A549 treated with ZK216348 at 1 μM for 4 hours (cell line): ENCODE measurements around the gene CCDC136. TPM values are rescaled to one million over a fixed set of nuclear protein-coding genes. Genes with fewer than 3 reads are reported as not detected.

Experiments
- total RNA-seq: library from RNA; stranded (reverse); fragments of 200-300 nt; extraction: Qiagen RNA extraction; gene quantifications from 5 replicates; pipeline ENCODE4 v1.2.3, GENCODE V29; 2022; ENCODE audit warnings: low read depth

The CCDC136 gene
- total RNA-seq: 1.7 to 3.6 TPM (median 2.1 TPM) in 5 replicates

DNA sequence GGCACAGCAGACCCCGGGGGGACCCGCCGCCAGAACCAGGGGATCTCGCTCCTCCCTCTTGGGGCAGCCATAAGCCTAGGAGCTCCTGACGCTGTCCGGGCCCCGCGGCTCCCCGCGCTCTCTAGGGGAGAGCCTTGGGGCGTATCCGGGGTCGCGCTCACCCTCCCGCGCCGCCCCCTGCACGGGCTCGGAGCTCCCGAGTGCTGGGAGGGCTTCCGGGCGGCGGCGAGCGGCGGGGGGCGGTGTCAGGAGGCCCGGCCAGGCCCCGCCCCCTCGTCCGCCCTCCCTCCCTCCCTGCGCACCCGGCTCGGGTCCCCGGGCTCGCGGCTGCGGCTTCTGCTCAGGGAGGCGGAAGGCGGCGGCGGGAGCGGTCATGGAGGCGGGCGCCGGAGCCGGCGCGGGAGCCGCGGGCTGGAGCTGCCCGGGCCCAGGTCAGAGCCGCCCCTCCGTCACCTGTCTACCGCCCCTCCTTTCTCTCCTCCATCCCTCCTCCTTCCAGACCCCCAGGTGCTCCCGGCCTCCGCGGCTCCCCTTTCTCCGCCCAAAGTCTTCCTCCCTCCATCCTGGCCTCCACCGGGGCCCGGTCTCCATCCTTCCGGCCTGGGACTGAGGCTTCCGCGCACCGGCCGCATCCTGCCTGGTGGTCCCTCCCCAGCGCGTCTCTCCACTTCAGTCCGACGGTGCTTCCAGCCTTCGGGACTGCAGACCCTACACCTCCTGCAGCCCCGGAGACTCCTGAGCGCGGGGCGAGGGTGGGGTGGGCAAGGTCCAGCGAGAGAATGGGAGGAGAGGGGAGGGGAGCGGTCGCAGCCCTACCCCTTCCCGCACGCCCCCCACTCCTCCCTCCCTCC is at the start of gene CCDC136:
TSS of gene CCDC136 (plus strand) at position 848 of the 851 bp plus-strand sequence. CDS start 444 bp downstream, outside the sequence.

GRCh38 chr7:128775744-128776474 is 15.9 kb upstream of the CCDC136 start, which contains the start of gene OPN1SW:
Gene OPN1SW, minus strand, starts transcription at chr7:128775794. Its CDS starts 13 bp downstream, at chr7:128775781.

GRCh38 chr7:128830231-128831177 is 38.7 kb downstream of the CCDC136 start, which contains the start of gene FLNC:
Gene FLNC, plus strand, starts transcription at chr7:128830406. Its CDS starts 232 bp downstream, at chr7:128830638.

DNA sequence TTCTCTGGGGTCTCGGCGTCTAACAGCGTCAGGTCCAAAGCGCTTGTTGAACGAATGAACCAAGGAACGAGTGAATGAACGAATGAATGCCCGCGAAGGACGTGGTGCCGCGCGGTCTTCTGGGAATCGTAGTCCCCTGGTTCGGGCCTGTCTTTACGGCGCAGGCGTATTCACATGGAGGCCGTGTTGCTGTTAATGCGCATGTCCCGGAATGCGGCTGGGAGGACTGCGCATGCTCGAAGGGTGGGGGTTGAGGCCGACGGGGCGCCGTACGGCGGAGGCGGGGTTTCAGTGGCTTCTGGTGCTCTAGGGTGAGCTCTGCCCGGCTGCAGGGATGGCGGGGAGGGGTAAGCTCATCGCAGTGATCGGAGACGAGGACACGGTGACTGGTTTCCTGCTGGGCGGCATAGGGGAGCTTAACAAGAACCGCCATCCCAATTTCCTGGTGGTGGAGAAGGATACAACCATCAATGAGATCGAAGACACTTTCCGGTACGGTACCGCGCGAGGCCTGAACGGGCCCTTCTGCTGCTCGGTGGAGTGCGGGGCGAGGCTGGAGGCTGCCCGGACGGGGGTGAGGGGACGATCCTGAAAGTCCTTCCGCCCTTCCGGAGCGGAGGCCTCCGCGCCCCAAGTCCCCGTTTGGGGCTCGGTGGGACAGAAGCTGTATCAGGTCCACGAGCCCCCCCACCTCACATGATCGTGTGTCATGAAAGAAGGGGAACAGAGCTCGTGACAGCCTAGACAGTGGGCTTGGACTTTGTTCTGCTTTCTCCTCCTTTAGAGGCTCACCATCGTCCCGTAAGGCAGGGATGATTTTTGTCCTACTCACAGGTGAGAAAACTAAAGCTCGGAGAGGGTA is 71.0 kb downstream of the CCDC136 start, which contains the start of gene ATP6V1F:
TSS of gene ATP6V1F (plus strand) at position 286 of the 862 bp plus-strand sequence. CDS start at position 335, 49 bp downstream.

Other genes starting within 250 kb of the CCDC136 start
- gene GARIN1A, start 119.7 kb upstream of the CCDC136 start, total RNA-seq: 0.52 to 1.2 TPM (median 0.75 TPM) in 5 replicates
- 128 to 227 TPM (median 156 TPM) in 5 replicates for gene CALU, start 52.6 kb upstream of the CCDC136 start, total RNA-seq
- not detected in 5 replicates for gene OPN1SW, start 16.2 kb upstream of the CCDC136 start, total RNA-seq
- 2.6 to 7.3 TPM (median 4.4 TPM) in 5 replicates for gene FLNC, start 38.4 kb downstream of the CCDC136 start, total RNA-seq
- gene ATP6V1F, start 70.9 kb downstream of the CCDC136 start, total RNA-seq: 232 to 276 TPM (median 256 TPM) in 5 replicates
- 0.12 to 0.36 TPM (median 0.18 TPM) in 5 replicates for gene KCP, start 118.7 kb downstream of the CCDC136 start, total RNA-seq
- gene IRF5, start 146.0 kb downstream of the CCDC136 start, total RNA-seq: 11.4 to 16.7 TPM (median 13.6 TPM) in 5 replicates